OCI-LY1 (cell line): ENCODE measurements around the gene CHTF18.

Experiments used
- H2AFZ ChIP-seq: fragments of 200-600 bp; sonication (generic), shearing (Covaris generic); 2 replicates; pipeline ENCODE4 v1.6.0; 2014; ENCODE audit warnings: antibody characterized with exemption, mild to moderate bottlenecking, low read length
- H3F3A ChIP-seq: fragments of 200-600 bp; sonication (generic), shearing (Covaris generic); 2 replicates; pipeline ENCODE4 v1.6.0; 2014; ENCODE audit warnings: mild to moderate bottlenecking, antibody characterized with exemption, low read length, moderate library complexity; ENCODE audit not compliant: insufficient read depth
- H3K27ac ChIP-seq: fragments of 200-600 bp; sonication (generic); 2 replicates; pipeline ENCODE4 v1.5.1; 2014; ENCODE audit warnings: low read length, mixed run types, mild to moderate bottlenecking, low read depth; ENCODE audit not compliant: poor library complexity, severe bottlenecking
- H3K27me3 ChIP-seq: fragments of 200-600 bp; sonication (generic); 2 replicates; pipeline ENCODE4 v1.6.0; 2014; ENCODE audit warnings: antibody characterized with exemption, mild to moderate bottlenecking, low read length, moderate library complexity; ENCODE audit not compliant: insufficient read depth
- H3K36me3 ChIP-seq: fragments of 200-600 bp; sonication (generic); 2 replicates; pipeline ENCODE4 v1.6.1; 2014; ENCODE audit warnings: mild to moderate bottlenecking, antibody characterized with exemption, low read length, moderate library complexity, mixed read lengths; ENCODE audit not compliant: insufficient read depth
- H3K4me1 ChIP-seq: fragments of 200-600 bp; sonication (generic); 2 replicates; pipeline ENCODE4 v1.5.1; 2014; ENCODE audit warnings: mild to moderate bottlenecking, low read length, moderate library complexity; ENCODE audit not compliant: insufficient read depth, severe bottlenecking
- H3K4me2 ChIP-seq: fragments of 200-600 bp; sonication (generic), shearing (Covaris generic); 2 replicates; pipeline ENCODE4 v1.6.1; 2014; ENCODE audit warnings: low read length
- H3K4me3 ChIP-seq: fragments of 200-600 bp; sonication (generic); 2 replicates; pipeline ENCODE4 v1.5.1; 2014; ENCODE audit warnings: low read length, low read depth, mild to moderate bottlenecking, mixed read lengths; ENCODE audit not compliant: poor library complexity, severe bottlenecking
- H3K79me2 ChIP-seq: fragments of 200-600 bp; shearing (Covaris generic); 2 replicates; pipeline ENCODE4 v1.6.1; 2016; ENCODE audit warnings: mixed run types, low read length, mixed read lengths; ENCODE audit not compliant: insufficient read depth
- H3K9ac ChIP-seq: fragments of 200-600 bp; sonication (generic), shearing (Covaris generic); 2 replicates; pipeline ENCODE4 v1.6.1; 2014; ENCODE audit warnings: mild to moderate bottlenecking, low read length, mixed read lengths
- H3K9me2 ChIP-seq: fragments of 200-600 bp; sonication (generic), shearing (Covaris generic); 2 replicates; pipeline ENCODE4 v1.6.1; 2014; ENCODE audit warnings: low read depth, mild to moderate bottlenecking, low read length, mixed read lengths
- H3K9me3 ChIP-seq: fragments of 200-600 bp; shearing (Covaris generic); 2 replicates; pipeline ENCODE4 v1.6.1; 2014; ENCODE audit warnings: low read length, mixed read lengths
- H4K20me1 ChIP-seq: fragments of 200-600 bp; sonication (generic), shearing (Covaris generic); 2 replicates; pipeline ENCODE4 v1.6.0; 2016; ENCODE audit warnings: mild to moderate bottlenecking, low read length; ENCODE audit not compliant: insufficient read depth
- EZH2 ChIP-seq: fragments of 200-600 bp; sonication (generic), shearing (Covaris generic); IDR thresholded peaks from 2 replicates; pipeline ENCODE4 v1.8.0; 2017; ENCODE audit warnings: borderline replicate concordance, mixed run types, mild to moderate bottlenecking, antibody characterized with exemption, low read length, moderate library complexity, mixed read lengths
- TF ChIP-seq, protein P1 (sequence below): fragments of 200-600 bp; sonication (generic), shearing (Covaris generic); IDR thresholded peaks from 2 replicates; pipeline ENCODE4 v1.5.1; 2017; ENCODE audit warnings: mild to moderate bottlenecking, antibody characterized with exemption, low read length, moderate library complexity, mixed read lengths

The CHTF18 gene

DNA sequence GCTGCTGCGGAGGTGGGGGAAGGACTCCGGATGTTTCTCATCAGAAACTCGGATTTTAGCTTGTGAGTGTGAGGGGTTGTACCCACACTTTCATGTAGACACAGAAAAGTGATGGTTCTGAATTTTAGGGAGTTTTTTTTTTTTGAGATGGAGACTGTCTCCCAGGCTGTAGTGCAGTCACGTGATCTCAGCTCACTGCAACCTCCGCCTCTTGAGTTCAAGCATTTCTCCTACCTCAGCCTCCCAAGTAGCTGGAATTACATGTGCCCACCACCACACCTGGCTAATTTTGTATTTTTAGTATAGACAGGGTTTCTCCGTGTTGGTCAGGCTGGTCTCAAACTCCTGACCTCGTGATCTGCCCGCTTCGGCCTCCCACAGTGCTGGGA, 34.5 kb downstream of the CHTF18 start:
- Histone ChIP-seq H4K20me1 (no peaks in the 10 kb centered on the region), H3K4me2 (no peak overlapping the region)
- no peak for TF ChIP-seq EZH2
- TF ChIP-seq, protein P1, sequence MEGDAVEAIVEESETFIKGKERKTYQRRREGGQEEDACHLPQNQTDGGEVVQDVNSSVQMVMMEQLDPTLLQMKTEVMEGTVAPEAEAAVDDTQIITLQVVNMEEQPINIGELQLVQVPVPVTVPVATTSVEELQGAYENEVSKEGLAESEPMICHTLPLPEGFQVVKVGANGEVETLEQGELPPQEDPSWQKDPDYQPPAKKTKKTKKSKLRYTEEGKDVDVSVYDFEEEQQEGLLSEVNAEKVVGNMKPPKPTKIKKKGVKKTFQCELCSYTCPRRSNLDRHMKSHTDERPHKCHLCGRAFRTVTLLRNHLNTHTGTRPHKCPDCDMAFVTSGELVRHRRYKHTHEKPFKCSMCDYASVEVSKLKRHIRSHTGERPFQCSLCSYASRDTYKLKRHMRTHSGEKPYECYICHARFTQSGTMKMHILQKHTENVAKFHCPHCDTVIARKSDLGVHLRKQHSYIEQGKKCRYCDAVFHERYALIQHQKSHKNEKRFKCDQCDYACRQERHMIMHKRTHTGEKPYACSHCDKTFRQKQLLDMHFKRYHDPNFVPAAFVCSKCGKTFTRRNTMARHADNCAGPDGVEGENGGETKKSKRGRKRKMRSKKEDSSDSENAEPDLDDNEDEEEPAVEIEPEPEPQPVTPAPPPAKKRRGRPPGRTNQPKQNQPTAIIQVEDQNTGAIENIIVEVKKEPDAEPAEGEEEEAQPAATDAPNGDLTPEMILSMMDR = no peak

DNA sequence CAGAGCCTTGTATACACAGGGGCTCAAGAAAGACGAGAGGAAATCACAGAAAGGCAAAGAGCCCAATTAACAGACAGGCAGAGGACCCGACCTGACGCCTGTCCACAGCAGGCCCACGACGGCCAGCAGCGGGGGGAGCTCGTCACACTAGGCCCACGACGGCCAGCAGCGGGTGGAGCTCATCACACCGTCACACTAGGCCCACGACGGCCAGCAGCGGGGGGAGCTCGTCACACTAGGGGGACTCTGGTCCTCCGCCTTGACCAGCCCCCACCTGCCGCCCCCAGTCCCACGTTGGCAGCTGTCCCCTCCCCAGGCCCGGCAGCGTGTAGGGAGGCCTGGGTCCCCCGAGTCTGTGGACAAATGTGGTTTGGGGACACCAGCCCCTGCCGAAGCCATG, 35.8 kb downstream of the CHTF18 start:
- Histone ChIP-seq H3K36me3 (no peaks in the 10 kb centered on the region), H4K20me1 (no peaks in the 10 kb centered on the region), H3F3A (no peaks in the 10 kb centered on the region), H3K4me1 (no peaks in the 10 kb centered on the region), H3K79me2 (no peaks in the 10 kb centered on the region), H3K9me3 (no peaks in the 10 kb centered on the region), H2AFZ (no peak overlapping the region), H3K9ac (no peak overlapping the region), H3K27ac (no peak overlapping the region), H3K27me3 (no peaks in the 10 kb centered on the region), H3K4me2 (no peak overlapping the region), H3K9me2 (no peaks in the 10 kb centered on the region), H3K4me3 (no peak overlapping the region)
- TF ChIP-seq, protein P1 = no peak
- no peak for TF ChIP-seq EZH2

More for the DNA sequence above, 34.5 kb downstream of the CHTF18 start:
- no peaks in the 10 kb centered on the region for H3F3A ChIP-seq
- H3K4me3 ChIP-seq = no peak overlapping the region
- H3K9me2 ChIP-seq = no peaks in the 10 kb centered on the region
- no peak overlapping the region for H2AFZ ChIP-seq
- H3K27ac ChIP-seq = no peak overlapping the region
- H3K4me1 ChIP-seq = no peaks in the 10 kb centered on the region
- H3K9me3 ChIP-seq = no peaks in the 10 kb centered on the region
- no peaks in the 10 kb centered on the region for H3K36me3 ChIP-seq
- H3K79me2 ChIP-seq = no peaks in the 10 kb centered on the region
- H3K27me3 ChIP-seq = peaks cover 9% of the 10 kb centered on the region; the same call in 1 of the 2 replicates
- H3K9ac ChIP-seq = no peak overlapping the region

DNA sequence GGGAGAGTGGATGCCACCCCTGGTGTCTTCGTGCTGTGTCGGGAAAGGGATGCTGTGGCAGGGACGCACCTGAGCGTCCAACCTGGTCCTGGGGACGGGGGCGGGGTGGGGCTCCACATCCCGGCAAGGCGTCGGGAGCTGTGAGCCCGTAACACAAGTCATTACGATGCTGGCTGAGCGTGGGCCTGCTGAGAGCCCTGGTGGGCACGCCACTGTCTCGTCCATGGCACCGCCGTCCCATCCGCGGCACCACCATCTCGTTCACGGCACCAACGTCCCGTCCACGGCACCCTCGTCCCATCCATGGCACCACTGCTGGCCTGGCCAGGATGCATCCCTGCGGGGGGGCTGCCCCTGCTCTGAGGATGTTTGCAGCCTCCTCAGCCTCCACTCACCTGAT, 36.2 kb downstream of the CHTF18 start:
- Histone ChIP-seq H3K27ac (no peak overlapping the region), H3K9me3 (no peaks in the 10 kb centered on the region), H4K20me1 (no peaks in the 10 kb centered on the region), H3K4me1 (no peaks in the 10 kb centered on the region), H3K36me3 (no peaks in the 10 kb centered on the region), H3F3A (no peaks in the 10 kb centered on the region), H3K79me2 (no peaks in the 10 kb centered on the region), H3K9ac (no peak overlapping the region), H2AFZ (no peak overlapping the region), H3K4me2 (no peak overlapping the region), H3K9me2 (no peaks in the 10 kb centered on the region), H3K4me3 (no peak overlapping the region), H3K27me3 (no peaks in the 10 kb centered on the region)
- TF ChIP-seq, protein P1 = no peak
- TF ChIP-seq EZH2 = no peak
